Stimulated activated CD8-positive, alpha-beta memory T cell treated with anti-CD3 and anti-CD28 coated beads, Interleukin-2, amount 100 ng/mL, for 48 hours (primary cell): ENCODE results near the gene ENPP7.

Experiments
- DNase-seq, 2 donors: peaks; one replicate each; pipeline ENCODE4 v3.0.0-alpha.2; 2020; ENCODE audit warnings: low read depth in 2 of 2

ENPP7 gene

DNA sequence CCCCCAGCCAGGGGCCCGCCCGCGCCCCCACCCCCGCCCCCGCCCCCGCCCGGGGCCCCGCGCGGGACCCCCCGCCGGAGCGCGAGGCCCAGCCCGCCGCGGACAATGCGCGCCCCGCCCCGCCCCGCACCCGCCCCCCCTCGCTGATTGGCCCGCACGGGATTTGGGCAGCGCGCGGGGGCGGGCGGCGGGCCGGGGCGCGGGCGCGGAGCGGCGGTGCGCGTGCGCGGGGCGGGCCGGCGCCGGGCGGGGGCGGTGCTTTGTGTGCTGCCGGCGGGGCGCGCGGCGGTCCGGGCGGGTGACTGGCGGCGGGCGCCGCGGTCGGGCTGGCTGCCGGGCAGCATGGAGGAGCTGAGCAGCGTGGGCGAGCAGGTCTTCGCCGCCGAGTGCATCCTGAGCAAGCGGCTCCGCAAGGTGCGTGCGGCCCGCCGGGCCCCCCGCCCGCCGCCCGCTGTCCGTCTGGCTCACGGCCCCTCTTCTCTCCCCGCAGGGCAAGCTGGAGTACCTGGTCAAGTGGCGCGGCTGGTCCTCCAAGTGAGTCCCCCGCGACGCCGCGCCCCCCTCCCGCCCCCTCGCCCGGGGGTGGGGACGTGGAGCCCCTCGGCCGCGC, 47.3 kb downstream of the ENPP7 start, which contains the start of gene CBX2:
Gene CBX2, plus strand, starts transcription at position 255 of the 610 bp plus-strand sequence. Its CDS starts 88 bp downstream, at position 343.
- DNase-seq = peak; percentile 65 to 78

DNA sequence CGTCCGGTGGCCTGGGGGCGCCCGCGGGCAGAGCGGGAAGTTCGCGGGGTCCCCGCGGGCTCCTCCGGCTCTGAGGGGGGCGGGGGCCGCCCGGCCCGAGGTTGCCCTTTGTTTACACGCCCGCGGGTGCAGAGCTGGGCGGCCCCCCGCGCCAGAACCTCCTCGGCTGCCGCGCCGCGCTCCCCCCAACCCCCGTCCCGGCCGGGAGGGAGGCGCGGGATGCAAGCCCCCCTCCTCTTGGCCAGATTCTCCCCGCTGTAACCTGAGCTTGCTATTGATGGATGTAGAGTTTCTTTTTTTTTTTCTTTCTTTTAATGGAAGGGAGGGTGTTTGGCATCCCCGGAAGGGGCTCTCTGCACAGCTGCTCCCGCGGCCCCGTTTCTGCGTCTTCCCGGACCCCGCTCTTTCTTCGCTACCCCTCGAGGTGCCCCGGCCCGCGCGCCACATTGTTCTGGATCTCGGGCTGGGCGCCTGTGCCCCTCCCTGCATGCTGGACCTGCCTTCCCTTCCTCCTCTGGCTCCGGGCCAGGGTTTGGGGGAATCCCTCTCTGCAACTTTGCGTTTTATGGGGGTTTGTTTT, 47.9 kb downstream of the ENPP7 start:
- no peak for DNase-seq

DNA sequence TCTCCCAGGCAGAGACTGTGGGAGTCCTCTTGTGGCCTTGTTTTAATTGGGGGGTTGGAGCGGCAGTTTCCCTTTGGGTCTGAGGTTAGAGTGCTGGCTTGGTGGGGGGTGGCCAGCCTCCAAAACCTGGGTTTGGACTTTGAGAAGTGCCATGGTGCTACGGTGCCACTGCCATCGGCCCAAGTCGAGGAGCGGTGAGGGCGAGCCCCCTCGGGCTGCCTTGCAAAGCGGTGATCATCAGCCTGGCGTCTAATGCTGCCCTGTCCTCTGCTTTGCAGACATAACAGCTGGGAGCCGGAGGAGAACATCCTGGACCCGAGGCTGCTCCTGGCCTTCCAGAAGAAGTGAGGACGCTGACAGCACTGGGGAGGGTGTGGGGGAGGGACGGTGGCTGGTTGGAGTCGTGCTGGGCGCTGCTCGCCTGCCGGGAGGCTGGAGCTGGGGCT, 48.4 kb downstream of the ENPP7 start:
- DNase-seq = no peak

DNA sequence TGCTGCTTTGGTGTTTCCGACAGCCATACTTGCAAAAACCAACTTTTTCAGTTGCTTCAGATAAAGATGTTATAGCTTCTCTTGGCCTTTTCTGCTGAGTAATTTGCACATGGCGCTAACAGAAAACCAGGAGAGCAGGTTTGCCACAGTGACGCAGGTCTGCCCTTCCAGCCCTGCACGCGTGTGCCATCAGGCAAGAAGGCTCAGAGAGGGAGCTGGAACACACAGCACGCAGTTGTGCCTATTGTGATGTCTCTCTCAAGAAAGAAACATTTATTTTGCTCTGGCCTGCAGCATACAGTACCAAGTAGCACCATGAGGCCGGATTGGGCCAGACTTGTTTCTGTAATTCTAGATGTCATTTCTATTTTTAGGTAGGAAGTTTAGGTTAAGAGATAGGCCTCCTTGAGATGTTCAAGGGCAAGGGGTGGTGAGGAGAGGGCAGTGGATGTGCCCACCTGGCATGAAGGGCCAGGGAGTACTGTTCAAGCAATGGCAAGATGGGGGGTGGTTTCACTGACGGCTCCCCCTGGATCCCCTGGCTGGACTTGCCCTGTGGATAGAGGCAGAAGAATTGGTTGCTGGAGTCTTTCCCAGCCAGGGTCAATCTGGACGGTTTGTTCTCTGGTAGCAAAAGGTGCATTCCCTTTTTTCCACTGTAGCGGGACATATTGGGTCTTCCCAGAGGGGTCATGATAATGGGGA, 49.1 kb downstream of the ENPP7 start:
- DNase-seq = no peak

DNA sequence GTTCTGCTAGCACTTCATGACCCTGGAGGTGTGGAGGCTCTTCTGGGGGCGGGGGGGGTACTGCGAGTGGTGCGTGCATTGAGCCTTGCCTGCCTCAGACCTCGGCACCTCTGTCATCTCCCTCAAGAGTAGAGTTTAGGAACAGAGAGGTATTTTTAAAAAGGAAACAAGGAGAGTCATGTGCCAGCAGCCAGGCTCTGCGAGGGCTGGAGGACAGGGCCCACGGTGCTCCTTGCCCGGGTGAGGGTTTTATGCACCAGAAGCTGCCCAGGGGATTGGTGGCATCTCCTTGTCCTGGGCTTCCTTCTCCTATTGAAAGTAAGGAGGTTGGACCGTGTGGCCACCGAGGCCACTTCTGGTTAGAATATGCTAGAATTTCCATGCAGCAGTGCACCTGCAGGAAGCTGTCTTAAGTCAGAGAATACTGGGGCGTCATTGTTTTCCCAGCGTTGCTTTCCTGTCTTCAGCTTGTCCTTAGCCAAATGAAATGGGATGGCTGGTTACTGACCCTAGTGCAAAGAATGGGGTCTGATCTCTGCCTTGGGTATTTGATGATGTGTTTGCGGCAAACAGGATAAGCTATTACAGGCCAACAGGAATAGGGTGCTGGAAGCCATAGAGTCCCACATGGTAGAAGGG, 50.4 kb downstream of the ENPP7 start:
- DNase-seq = no peak

DNA sequence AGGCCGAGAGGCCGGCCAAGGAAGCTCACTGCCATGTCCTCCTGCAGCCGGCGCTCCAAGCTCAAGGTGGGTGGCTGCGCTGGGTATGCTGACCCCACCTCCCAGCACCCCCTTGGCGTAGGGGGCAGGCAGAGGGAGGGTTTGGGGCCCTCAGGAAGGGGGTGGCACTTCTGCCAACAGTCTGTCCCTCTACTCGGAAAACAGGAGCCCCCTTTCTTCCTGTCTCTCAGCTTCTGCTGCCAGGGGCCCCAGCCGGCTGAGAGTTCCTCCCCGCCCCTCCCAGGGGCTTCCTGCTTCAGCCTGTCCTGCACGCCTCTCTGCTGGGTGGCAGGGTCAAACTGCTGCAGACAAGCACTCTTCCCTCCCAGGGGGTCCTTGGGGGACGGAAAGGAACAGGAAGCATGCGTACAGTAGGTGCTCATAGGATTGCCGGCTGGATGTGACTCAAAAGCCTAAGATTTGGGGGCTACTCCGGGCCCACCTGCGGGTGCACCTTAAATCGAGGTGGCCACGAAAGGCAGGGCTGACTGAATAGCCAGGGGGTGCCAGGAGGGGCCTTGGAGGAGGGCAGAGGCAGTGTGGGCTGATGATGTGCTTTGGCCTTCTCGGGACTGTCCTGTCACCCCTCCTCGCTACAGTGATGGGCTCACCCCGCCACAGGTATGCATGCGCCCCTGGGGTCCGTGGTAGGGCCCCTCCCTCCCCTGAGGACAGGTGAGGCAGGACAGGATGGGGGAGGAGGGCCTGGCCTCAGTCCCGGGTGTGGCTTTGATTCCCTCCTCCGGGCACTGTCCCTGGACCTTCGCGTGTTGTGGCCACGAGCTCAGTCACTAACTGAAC, 51.2 kb downstream of the ENPP7 start:
- DNase-seq = no peak

DNA sequence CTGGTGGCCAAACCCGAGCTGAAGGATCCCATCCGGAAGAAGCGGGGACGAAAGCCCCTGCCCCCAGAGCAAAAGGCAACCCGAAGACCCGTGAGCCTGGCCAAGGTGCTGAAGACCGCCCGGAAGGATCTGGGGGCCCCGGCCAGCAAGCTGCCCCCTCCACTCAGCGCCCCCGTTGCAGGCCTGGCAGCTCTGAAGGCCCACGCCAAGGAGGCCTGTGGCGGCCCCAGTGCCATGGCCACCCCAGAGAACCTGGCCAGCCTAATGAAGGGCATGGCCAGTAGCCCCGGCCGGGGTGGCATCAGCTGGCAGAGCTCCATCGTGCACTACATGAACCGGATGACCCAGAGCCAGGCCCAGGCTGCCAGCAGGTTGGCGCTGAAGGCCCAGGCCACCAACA, 53.1 kb downstream of the ENPP7 start:
- DNase-seq = no peak

DNA sequence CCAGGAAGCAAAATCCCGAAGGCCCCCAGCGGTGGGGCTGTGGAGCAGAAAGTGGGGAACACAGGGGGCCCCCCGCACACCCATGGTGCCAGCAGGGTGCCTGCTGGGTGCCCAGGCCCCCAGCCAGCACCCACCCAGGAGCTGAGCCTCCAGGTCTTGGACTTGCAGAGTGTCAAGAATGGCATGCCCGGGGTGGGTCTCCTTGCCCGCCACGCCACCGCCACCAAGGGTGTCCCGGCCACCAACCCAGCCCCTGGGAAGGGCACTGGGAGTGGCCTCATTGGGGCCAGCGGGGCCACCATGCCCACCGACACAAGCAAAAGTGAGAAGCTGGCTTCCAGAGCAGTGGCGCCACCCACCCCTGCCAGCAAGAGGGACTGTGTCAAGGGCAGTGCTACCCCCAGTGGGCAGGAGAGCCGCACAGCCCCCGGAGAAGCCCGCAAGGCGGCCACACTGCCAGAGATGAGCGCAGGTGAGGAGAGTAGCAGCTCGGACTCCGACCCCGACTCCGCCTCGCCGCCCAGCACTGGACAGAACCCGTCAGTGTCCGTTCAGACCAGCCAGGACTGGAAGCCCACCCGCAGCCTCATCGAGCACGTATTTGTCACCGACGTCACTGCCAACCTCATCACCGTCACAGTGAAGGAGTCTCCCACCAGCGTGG, 53.7 kb downstream of the ENPP7 start:
- no peak for DNase-seq

DNA sequence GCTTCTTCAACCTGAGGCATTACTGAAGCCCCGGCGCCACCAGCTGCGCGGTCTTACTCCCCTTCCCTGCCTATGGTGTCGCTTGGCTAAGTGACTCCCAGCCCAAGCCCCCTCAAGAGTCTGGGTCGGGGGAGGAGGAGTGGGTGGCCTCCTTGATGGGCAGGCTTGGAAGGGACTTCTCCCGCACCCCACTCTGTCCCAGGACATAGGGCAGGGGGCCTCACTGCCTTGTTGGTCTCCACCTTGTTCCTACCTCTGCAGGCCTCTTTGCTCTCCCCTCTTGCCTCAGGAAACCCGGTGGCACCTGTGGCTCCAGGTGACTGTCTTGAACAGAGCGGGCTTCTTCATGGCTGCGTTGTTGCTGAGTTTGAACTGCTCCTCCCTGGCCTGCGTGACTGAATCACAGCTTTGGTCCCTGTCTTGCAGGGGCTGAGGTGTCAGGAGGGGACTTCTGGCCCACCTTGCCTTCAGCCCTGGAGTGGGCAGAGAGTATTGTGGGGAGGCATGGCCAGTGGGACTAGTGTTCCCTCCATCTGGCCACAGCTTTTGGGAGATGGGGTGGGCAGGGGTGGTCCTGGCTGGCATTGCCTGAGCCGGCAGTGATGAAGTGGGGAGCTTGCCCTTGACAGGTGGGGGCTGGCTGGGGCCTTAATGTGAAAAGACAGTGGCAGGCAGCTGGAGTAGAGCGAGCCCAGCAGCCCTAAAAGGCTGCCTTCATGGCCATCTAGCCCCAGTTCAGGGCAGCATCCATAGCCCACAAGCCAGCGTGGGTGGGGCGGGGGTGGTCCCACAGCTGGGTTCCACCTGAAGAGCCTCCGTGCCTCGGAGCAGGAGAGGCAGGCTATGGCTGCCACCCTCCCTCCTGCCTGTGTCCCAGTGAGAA, 54.5 kb downstream of the ENPP7 start:
- DNase-seq = no peak

DNA sequence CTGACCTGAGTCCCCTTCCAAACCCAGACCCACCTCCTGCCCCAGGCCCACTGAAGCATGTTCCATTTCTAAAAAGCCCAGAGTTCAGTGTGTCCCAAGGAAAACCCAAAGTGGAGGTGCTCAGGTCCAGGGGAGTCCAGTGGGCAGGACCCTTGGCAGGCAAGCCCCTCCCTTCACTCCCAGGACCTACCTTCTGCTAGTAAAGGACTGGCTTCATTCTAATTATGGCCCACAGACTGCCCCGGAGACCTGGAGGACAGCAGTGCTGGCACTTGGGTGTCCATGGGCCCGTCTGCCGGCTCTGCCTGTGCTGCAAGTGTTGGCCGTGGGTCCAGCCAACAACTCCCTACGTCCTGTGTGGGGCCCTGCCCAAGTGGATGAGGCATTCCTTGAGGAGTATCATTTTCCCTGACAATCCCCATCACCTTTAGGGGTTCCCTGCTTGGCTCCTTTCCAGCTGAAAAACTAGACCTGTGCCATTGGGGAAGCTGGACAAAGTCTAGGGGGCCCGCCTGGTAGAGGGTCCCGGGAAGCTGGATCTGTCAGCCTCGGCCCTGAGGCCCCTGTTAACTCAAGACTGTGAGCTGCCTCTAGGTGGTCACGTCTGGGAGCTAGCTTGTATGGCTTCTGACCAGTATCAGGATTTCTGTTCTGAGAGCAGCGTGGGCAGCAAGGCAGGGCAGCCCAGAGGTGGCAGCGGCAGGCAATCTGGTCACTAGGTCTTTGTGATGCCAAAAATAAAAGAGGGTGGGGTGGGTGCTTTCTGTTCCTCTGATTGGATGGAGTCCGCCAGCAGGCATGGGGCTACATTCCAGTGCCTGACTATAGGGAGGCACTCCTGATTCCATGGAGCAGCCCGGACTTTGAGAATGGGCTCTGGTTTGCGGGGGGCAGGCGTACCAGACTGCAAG, 55.4 kb downstream of the ENPP7 start:
- no peak for DNase-seq

DNA sequence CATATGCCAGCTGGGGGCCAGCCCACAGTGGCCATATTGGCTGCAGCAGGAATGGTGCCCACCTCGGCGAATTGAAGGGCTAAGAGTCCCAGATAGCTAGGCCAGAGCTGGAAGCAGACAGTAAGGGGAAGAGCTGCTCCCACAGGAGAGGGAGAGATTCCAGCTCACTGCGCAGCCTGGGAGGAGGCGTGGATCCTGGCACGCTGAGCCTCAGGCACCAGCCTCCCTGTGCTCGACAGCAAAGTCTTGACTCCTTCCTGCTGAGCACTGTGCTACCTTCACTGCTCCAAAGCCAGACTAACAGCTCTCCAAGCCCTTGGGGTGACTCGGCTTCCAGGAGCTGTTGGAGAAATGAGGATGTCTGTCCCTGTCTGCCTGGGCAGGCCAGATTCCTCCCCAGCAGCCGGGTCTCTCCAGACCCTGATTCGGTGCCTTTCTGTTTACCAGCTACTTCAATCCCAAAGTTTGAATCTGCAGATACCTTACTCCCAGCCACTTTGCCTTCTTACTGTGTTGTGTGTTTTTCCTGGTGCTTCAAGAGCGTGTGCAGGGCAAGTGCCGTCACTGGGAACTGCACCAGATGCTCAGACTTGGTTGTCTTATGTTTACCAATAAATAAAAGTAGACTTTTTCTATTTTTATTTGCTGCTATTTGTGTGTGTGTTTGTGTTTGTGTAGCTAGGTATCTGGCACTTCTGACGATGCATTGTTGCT, 56.3 kb downstream of the ENPP7 start:
- DNase-seq = no peak

DNA sequence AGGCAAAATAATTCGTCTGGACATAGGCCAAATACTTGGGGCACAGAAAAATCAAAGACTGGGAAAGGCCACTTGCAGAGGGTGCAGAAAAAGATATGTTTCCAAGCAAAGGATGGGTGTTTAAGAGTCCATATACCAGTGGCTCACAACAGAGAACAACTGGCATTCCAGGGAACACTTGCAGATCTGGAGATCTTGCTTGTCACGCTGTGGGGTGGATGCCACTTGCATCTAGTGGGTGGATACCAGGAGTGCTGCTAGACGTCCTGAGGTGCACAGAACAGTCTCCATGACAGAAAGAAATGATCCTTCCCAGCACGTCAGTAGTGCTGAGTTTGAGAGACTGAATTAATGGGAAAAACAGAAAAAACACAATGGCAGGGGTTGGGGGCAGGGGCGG, 57.7 kb downstream of the ENPP7 start:
- no peak for DNase-seq

DNA sequence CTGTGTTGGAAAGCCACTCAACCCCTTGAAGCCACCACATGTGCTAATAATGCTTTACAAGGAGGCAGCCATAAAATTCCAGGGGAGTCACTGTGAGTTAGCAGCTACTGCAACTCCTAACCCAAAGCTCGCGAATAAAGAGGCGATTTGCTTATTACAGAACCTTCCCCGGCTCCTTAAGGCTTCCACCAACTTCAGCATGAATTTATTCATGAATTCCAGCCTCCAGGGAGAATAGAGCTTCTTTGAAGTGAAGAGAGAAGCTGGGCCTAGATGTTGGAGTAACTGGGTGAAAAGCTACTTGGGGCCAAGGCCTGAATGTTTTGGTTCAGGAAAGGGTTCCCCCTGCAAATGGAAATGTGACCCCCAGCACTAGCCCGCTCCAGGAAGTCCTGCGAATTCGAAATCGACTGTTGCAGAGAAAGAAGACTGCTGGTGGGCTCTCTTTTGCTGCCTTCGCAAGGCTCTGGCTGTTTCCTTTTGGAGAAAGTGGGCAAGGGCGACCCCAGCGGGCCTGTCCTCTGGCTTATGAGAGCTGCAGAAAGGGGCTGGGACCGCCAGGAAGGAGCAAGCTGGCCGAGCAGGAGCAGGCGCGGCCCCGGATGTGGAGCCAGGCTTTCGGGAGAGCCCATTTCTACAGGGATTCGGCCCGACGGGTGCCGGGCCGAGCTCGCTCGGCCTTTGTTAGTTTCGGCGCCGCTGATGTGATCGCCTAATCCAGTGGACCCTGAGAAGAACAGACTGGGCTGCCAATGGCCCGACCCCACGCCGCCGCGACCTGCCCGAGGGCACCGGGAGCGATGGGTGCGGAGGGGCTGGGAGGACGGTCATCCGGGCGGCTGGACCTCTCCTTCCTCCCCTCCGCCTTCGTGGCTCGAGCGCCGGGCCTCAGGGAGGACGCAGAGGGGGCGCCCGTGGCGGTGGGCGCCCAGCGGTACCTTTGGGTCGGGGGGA, 58.5 kb downstream of the ENPP7 start:
- no peak for DNase-seq

DNA sequence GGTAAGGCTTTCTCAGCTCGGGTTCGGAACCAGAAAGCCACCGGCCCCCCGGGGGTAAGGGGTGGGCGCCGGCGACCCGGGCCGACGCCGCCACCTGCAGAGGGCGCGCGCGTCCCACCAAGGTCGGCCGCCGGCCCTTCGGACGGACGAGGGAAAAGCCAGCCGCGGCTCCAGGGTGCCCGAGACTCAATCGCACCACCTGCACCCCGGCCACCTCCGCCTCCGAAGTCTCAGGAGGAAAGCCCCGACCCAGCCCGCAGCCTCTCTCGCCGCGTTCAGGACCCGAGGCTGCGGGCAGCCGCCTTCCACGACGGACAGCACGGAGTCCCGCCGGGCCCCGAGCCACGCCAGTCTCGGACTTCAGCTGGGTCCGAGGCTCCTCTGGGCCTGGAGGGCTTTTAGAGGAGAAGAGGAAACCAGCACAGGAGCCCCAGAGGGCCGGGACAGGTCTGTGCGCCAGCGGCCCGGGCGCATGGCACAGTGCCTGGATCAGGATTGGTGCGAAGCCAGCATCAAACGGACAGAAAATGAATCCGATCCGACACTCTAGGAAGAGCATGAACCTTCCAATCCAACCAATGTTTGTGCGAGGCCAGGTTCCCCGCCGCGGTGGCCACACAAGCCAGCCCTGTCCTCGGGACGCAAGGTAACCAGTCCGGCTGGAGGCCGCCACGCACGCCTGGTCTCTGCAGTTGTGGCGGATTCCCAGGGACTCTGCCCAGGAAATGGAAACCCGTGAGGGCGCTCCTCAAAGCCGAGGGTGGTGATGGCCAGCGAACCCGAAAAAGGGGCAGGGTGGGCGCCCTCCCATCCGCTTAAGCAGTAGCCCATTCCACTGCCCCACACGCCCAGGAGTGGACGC, 59.4 kb downstream of the ENPP7 start:
- no peak for DNase-seq

DNA sequence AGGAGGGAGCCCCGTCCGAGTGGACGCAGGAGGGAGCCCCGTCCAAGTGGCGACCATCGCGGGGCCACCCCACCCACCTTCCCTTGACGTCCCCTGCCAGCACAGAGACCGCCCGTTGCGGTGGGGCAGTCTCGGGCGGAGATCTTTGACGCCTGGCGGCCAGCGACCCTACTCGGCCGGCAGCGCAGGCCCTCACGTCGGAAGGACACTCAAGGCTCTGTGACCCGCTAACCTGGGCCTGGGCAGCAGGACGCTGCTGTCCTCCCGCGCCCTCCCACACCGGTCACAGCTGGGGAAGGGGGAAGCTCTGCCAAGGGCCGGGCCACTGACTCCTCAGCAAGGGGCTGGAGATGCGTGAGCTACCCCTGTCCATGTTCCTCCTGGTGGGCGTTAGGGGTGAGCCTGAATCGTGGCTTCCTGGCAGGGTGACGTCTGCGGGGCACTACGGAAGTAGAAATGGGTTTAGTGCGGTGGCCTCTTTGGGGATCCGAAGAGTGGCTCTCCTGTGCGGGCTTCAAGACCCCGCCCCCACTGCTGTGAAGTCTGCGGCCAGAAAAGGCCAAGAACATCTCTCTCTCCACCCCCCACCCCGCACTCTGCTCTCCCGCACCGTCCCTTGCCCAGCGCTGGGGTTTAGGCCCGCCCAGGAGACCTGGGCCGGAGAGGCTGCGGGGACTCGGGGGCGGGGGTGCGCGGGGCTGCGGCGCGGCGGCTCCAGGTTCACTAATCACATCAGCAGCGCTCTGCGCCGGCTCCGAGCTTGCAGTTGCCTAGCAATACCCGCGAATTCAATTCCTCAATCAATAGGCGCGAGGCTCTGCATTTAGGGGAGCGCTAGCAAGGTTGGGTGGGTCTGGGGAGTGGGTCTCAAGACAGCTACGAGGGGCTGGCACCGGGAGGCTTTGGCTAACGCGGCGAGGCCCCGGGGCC, 60.3 kb downstream of the ENPP7 start:
- no peak for DNase-seq
